NCI-H526 (cell line): Measurements from ENCODE around the gene MYO15A.

Experiments
- DNase-seq, 2 experiments: peaks; one replicate each; lab custom pipeline; 2025; lab: John Stamatoyannopoulos, UW

The MYO15A gene

DNA sequence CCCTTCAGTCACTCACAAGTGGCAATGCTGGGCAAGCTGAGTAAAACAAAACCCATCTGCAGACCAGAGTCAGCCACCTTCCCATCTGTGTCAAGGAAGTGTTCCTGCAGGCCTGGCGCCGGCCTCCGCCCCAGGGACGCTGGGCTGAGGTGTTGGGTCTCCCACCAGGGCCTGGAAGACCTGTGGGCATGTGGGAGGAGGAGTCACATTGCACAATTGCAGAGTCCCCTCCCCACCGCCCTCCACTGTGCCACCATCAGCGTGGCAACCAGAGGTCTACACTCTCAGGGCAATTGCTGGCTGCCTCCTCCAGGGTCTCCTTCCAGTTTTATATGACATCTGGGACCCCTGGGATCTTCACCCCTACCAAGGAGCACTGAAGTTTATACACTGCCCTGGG, 3.0 kb upstream of the MYO15A start:
- no peak for DNase-seq

DNA sequence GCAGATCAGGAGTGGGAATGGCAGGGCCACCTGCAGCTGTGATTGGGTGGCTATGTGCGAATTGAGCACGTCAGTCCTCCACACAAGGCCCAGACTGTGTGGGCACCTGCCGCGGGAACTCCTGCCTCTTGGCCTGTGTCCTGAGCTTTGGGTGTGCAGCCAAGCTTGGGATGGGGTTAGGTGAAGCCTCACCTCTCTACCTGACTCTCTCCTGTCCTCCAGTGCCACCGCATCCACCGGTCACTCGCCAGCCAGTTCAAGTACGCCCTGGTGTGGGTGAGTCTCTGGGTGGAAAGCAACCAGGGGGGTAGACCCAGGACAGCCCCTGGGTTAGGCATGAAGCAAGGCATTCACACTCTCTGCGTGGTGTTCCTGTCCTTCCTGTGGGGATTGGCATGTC, 2.3 kb upstream of the MYO15A start:
- no peak for DNase-seq

DNA sequence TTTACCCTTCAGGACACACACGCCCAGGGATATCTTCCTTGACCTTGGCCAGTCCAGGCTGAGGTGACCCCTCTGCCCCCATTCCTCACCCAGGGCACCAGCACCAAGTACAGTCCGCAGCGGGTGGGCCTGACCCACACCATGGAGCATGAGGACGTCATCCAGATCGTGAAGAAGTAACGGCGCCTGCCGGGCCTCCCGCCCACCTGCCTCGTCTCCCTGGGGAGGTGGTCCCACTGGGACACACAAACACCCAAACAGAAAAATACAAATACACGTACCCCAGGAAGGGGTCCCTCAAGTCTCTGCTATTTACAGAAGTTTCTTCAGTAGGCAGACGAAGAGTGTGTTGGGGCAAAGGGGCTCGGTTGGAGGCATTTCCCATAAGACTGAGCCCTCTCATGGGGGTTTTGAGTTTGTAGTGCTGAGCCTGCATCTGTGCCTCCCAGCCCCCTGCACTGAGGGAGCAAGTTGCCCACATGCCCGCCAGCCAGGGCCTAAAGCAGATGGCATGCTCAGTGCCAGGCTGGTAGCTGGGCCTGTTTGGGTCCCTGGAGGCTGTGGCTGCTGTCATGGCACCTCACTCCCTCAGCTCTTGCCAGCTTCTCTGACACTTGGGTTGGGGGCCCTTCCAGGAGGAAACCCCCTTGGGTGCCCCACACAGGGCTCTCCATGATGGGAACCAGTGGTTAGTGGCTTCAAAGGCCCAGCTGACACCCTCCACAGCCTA, 1.3 kb upstream of the MYO15A start:
- no peak for DNase-seq

DNA sequence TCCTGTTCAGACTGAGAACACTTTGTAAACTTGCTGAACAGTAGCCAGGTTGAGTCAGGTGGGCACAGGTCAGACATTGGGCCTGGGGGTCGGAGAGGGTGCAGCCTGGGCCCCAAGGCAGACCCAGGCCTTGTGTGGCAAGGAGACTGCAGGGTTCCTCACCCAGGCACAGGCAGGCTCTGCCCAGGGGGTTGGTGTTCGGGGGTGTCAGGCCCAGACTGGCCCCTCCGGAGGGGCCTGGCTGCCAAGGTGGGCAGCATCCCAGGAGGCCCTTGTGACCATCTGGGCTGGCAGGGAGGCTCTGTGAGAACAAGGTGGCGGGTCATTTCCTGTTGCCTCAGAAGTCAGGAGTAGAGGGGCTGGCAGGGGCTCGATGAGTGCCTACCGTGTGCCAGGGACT, 585 bp upstream of the MYO15A start:
- DNase-seq: no peak

DNA sequence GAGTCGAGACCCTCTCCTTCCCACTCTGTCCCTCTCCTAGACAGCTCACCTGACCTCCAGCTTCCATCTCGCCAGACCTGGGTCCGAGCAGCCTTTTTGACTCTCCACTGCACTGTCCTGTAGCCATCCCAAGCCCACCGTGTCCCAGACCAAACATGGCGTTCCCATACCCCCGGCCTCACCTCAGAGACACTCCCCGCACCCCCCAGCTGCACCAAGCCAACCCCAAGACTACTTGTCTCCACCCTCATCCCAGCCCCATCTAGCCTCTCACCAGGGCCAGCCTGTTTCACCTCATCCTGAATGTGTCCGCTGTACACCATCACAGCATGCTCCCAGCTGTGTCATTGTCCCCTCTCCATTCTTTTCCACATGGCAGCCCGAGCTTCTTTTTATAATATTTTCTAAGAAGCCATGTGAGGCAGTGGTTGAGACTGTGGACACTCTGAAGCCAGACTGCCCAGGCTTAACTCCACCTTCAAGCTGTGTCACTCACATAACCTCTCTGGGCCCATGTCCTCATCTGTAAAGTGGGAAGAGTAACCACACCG, 1.5 kb downstream of the MYO15A start:
- DNase-seq: no peak

DNA sequence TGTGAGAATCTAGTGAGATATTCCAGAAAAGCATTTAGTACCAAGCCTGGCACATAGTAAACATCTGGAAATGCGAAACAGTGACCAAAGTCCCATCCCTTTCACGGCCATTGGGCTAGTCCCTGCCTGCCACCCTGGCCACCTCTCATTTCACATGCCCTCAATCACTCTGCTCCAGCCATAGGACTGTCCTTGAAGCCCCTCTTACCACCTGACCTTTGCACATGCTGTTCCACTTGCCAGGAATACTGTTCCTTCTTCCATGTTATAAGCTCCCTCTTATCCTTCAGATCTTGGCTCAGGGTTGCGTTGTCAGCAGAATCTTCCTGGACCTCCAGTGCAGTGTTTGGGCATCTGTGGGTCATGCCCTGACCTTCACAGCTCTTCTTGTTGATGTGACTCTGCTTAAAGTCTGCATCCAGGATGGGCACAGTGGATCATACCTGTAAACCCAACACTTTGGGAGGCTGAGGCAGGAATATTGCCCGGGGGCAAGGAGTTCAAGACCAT, 2.1 kb downstream of the MYO15A start:
- no peak for DNase-seq

DNA sequence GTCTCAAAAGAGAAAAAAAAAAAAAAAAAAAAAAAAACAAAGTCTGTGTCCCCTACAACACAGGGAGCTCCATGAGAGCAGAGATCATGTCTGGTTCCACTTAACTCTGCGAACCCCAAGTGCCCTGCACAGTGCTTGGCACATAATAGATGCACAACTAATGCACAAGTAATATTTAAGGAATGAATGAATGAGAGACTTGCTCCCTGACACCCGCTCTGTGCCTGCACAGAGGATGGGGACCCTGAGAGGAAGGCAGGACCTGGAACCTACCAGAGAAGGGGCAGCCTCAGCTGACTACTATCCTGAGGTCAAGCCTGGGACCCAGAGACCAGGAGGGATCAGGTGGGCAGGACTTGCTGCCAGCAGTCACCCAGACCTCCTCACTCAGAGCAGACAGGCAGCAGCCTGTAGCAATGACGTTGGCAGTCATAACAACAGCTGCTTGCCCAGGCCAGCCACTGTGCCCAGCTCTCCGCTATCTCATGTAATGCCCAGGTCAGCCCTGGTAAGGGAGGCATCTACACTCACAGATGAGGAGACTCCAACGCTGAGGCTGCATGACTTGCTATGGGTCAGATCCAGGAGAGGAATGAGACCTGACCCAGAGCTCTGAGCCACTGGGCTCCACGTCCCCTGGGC, 2.9 kb downstream of the MYO15A start:
- DNase-seq: no peak

DNA sequence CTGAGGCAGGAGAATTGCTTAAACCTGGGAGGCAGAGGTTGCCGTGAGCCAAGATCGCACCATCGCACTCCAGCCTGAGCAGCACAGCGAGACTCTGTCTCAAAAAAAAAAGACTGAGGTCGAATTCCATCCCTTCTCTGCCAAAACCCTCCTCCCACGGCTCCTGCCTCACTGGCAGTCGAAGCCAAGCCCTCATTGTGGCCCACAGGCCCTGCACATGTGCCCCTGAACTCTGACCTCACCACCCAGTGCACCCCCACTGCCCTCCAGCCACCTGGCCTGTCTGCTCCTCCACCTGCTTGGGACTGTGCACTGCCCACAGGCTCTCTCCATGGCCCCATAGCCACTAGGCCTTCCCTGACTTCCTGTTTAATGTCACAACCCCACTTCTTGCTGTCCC, 7.0 kb downstream of the MYO15A start:
- no peak for DNase-seq

DNA sequence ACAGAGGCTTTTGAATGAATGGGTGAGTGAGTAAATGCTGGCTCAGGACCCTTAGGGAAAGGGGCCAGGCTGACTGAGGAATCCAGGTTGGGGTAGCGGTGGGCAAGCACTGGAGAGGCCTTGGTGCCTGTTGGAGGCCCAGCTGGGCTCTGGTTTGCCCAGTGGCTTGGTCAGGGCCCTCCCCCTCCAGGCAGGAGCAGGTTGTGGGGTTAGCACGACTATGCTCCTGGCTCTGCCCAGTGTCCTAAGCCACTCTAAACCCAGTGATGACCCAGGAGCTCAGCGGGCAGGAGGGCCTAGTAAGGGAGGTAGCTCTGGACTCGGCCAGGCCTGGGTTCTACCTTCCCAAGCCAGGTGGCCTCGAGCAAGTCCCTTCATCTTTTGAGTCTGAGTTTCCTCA, 7.5 kb downstream of the MYO15A start:
- DNase-seq: no peak

DNA sequence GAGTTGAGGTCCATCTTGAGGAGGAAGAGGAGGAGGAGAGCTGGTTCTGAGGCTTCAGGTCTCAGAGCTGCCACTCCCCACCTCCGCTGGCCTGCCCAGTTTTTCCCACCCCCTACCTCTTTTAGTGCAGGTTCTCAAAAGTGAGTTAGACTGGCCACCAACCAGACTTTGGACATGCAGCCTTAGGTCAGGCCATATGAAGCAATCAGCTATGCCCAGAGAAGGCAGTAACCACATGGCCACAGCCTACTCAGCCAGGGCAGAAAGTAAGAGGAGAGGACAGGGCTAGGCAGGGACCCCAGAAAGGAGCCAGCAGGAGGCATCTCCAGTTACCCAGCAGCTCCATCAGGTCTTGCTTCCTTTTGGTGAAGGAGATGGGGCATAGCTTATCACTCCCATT, 9.0 kb downstream of the MYO15A start:
- no peak for DNase-seq

DNA sequence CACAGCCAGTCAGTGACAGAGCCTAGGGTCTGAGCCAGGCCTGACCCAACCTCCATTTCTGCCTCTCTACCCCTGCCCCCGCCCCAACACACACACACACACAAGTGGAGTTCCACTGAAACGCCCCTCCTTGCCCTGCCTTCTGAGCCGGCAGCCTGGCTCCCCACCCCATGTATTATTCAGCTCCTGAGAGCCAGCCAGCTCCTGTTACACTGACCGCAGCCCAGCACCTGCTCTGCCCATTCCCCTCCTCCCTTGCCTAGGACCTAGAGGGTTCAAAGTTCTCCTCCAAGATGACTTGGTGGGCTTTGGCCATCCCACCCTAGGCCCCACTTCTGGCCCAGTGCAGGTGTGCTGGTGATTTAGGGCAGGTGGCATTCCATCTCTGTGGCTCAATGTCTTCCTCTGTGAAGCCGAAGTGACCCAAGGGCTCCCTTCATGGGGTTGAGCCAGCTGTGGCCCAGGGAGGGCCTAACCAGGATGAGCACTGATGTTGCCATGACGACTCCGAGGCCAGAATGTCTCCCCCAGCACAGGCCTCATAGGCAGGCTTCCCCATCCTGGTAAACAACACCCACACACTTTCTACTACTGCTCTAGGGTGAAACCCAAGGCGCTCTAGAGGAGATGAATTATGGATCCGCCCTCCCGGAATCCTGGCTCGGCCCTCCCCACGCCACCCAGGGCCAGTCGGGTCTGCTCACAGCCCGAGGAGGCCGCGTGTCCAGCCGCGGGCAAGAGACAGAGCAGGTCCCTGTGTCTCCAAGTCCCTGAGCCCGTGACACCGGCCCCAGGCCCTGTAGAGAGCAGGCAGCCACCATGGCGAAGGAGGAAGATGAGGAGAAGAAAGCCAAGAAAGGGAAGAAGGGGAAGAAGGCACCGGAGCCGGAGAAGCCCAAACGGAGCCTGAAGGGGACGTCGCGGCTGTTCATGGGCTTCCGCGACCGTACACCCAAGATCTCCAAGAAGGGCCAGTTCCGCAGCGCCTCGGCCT, 9.7 kb downstream of the MYO15A start:
- no peak for DNase-seq

DNA sequence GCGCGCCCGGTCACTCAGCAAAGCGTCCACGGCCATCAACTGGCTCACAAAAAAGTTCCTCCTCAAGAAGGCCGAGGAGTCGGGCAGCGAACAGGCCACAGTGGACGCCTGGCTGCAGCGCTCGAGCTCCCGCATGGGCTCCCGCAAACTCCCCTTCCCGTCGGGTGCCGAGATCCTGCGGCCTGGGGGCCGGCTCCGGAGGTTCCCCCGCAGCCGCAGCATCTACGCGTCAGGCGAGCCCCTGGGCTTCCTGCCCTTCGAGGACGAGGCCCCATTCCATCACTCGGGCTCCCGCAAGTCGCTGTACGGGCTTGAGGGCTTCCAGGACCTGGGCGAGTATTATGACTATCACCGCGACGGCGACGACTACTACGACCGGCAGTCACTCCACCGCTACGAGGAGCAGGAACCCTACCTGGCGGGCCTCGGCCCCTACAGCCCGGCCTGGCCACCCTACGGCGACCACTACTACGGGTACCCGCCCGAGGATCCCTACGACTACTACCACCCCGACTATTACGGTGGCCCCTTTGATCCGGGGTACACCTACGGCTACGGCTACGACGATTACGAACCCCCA, 10.7 kb downstream of the MYO15A start:
- DNase-seq: no peak

DNA sequence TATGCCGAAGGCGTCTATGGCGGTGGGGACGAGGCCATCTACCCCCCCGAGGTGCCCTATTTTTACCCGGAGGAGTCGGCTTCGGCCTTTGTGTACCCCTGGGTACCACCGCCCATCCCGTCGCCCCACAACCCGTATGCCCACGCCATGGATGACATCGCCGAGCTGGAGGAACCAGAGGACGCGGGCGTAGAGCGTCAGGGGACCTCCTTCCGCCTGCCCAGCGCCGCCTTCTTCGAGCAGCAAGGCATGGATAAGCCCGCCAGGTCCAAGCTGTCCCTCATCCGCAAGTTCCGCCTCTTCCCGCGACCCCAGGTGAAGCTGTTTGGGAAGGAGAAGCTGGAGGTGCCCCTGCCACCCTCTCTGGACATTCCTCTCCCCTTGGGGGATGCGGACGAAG, 11.4 kb downstream of the MYO15A start:
- DNase-seq: no peak

DNA sequence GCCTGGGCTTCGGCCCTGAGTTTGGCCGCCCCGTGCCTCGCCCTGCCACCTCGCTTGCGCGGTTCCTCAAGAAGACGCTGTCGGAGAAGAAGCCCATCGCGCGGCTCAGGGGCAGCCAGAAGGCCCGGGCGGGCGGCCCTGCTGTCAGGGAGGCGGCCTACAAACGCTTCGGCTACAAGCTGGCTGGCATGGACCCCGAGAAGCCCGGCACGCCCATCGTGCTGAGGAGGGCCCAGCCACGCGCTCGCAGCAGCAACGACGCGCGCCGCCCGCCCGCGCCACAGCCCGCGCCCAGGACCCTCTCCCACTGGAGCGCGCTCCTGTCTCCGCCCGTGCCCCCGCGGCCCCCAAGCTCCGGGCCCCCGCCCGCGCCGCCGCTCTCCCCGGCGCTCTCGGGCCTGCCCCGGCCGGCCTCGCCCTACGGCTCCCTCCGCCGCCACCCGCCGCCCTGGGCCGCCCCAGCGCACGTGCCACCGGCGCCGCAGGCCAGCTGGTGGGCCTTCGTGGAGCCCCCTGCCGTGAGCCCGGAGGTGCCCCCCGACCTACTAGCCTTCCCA, 12.0 kb downstream of the MYO15A start:
- DNase-seq: no peak

DNA sequence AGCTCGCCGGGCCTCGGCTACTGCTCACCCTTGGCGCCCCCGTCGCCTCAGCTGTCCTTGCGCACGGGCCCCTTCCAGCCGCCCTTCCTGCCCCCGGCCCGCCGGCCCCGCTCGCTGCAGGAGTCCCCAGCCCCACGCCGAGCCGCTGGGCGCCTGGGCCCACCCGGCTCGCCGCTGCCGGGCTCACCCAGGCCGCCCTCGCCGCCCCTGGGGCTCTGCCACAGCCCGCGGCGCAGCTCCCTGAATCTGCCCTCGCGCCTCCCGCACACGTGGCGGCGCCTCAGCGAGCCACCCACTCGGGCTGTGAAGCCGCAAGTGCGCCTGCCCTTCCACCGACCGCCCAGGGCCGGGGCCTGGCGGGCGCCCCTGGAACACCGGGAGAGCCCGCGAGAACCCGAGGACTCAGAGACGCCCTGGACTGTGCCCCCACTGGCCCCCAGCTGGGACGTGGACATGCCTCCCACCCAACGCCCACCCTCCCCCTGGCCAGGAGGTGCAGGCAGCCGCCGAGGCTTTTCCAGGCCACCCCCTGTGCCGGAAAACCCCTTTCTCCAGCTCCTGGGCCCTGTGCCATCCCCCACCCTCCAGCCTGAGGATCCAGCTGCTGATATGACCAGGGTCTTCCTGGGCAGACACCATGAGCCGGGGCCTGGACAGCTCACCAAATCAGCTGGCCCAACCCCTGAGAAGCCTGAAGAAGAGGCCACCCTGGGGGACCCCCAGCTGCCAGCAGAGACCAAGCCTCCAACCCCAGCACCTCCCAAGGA, 12.8 kb downstream of the MYO15A start:
- no peak for DNase-seq

DNA sequence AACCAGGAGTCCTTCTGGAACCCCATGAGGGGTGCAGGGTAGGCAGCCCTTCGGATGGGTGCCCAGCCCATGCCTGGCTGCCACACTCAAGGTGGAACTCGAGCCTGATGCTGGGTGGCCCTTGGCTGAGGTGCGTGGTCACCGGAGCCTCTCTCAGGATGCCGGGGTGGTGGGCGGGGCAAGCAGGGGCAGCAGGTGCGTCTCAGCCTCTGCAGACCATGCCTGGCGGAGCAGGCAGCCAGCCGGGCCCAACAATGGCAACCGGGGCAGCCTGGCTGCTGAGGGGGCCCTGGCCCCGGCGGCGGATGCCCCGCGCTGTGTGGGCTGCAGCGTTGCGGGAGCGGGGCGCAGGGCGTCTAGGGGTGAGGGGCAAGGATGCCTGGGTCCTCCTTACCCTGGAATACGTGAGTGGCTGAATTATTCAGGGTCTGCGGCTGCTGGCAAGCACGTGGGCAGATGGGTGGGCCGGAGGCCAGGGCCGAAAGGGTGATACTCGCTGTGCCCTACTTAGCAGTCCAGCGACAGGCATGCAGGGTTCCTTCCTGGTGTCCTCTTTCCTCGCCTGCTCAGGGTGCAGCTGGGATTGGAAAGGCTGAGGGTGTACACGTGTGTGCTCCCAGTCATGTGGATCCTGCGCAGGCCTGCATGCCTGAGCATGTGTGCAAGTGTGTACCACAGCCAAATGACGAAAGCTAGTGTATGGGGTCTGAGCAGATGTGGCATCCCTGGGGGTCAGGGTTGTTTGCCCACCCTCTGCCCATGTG, 14.6 kb downstream of the MYO15A start:
- peak in 1 of 2 experiments; percentile 23 for DNase-seq

DNA sequence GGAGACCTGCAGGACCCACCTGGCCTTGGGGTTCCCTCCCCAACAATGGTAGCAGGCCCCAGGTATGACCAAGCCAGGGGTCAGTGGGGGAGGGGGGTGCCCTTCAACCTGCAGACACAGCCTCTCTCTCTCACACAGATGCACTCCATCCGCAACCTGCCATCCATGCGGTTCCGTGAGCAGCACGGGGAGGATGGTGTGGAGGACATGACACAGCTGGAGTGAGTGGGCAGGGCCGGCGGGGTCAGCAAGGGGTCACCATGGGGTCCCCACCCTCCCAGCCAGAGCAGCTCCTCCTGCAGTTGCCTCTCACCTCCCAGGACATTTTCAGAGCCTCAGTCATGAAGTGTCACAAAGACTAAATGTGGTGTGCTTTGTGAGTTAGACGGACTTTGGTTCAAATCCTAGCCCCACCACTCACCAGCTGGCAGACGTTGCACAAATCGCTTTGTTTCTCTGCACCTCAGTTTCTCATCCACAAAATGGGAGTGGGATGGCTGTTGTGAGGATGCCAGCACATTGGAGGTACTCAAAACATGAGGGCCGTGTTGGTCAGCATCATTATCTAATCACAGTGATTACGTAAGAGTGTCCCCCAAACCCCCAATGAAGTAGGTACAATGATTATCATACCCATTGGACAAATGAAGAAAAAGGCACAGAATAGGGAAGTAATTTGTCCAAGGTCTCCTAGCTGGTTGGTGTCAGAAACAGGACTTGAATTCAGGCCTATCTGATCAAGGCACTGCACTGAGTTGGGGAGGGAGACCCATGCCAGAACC, 16.0 kb downstream of the MYO15A start:
- no peak for DNase-seq

DNA sequence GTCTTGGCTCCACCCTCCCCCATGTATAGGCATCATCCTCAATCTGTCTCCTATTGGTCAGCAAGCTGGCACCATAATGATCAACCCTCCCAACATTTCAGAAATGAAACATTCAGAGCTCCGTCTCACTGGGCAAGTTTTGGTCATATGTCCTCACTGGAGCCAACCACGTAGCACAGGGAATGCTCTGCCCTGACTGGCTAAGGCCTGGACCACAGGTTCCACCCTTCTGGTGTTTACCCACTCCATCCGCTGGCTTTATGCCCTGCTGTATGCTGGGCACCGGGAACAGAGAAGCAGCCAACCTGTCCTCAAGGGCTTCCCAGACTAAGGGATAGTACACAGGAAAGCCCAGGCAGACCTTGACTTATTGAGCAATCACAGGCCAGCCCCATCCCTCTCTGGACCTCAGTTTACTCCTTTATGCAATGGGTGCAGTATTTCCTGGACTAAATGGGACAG, 20.5 kb downstream of the MYO15A start:
- DNase-seq: no peak

DNA sequence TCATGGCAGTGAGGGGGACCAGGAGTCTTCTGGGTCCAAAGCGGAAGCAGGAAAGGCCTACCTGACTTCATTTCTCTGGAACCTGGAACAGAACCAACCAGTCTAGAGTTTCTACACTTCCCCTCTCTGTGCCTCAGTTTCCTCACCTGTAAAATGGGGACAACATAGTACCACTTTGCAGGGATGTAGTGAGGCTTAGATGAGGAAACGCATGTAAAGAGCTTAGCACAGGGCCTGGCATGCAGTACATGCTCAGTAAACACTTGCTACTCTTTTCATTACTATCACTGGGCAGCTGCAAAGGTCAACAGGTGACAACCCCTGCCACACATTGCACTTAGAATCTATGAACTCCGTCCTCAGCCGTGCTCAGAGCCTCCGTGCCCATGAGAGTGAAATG, 24.2 kb downstream of the MYO15A start:
- DNase-seq: no peak
